Left lung (tissue), 10 donors: ENCODE results near the gene RXRA. TPM values are rescaled to one million over a fixed set of nuclear protein-coding genes. Genes with fewer than 3 reads are reported as not detected.
A peak's percentile ranks its signal among the peaks of the same experiment; 100 is the strongest.

Experiments
- ATAC-seq: fragments of 200-7000 bp; cut with Tn5 transposase; one replicate; pipeline ENCODE4 v1.9.1; 2020; ENCODE audit warnings: moderate library complexity
- DNase-seq, 4 donors: peaks; one replicate each; pipeline ENCODE4 v3.0.0-alpha.2; 2013 to 2020
- H3K27ac ChIP-seq, 2 donors: fragments of 200-600 bp; sonication (generic) in 1 of 2; one replicate each; pipeline versions ENCODE4 v1.5.0 to v1.8.0; 2020 to 2021
- H3K27me3 ChIP-seq, 2 donors: fragments of 200-600 bp; sonication (generic) in 1 of 2; one replicate each; pipeline versions ENCODE4 v1.5.0 to v1.8.0; 2020 to 2021
- H3K36me3 ChIP-seq, 2 donors: fragments of 200-600 bp; sonication (generic) in 1 of 2; one replicate each; pipeline versions ENCODE4 v1.5.0 to v1.8.0; 2020 to 2021
- H3K4me1 ChIP-seq, 2 donors: fragments of 200-600 bp; one replicate each; pipeline ENCODE4 v1.8.0; 2021
- H3K4me3 ChIP-seq, 2 donors: fragments of 200-600 bp; sonication (generic) in 1 of 2; one replicate each; pipeline versions ENCODE4 v1.5.0 to v1.8.0; 2020 to 2021; ENCODE audit warnings: mild to moderate bottlenecking in 1 of 2
- H3K9me3 ChIP-seq, 2 donors: fragments of 200-600 bp; sonication (generic) in 1 of 2; one replicate each; pipeline versions ENCODE4 v1.5.0 to v1.8.0; 2020 to 2021
- CTCF ChIP-seq, 2 donors: fragments of 200-600 bp; sonication (generic) in 1 of 2; IDR thresholded peaks; one replicate each; pipeline versions ENCODE4 v1.5.0 to v1.8.0; 2021; ENCODE audit warnings: antibody characterized with exemption in 2 of 2
- intact Hi-C, 2 donors: fragments of 100-400 bp; cut with DNase I; formaldehyde crosslinking; loops; one replicate each; pipeline versions ENCODE4 v1.11.2 to v1.14.2; 2022
- polyA plus RNA-seq, 6 donors: library from polyadenylated mRNA; unstranded; fragments of 120-200 nt; gene quantifications; one replicate each; pipeline ENCODE4 v1.2.1, GENCODE V29; 2013; ENCODE audit not compliant: insufficient read length in 6 of 6
- total RNA-seq, 2 donors: library from RNA; stranded (reverse); fragmentation: NEBNext Ultra II Directional; extraction: Animal tissue kit (Norgen Biotek cat#: 25700); gene quantifications; one replicate each; pipeline ENCODE4 v1.2.1, GENCODE V29; 2021
- donor health status: DM: no; HTN: yes; CAD: no.
- donor health status: DM: no; HTN: no; CAD: no.

Gene RXRA
- total and polyA plus RNA-seq, 8 donors, result 42.2 to 79.5 (median 55.7) TPM

GRCh38 chr9:134455934-134456755, 129.9 kb downstream of the RXRA start:
- peak; percentile 82 for ATAC-seq
- H3K9me3 ChIP-seq, result no peaks in the 10 kb centered on the region
- TF ChIP-seq CTCF (IDR thresholded peaks at IDR 0.05), result peak in 1 of 2 donors; percentile 33
- H3K36me3 ChIP-seq, result no peaks in the 10 kb centered on the region
- H3K4me3 ChIP-seq, result peak overlapping the region; percentile 21 to 42
- H3K27ac ChIP-seq, result peak overlapping the region; percentile 93 to 98
- DNase-seq, result peak; percentile 87 to 94 (median 89)
- intact Hi-C loops, result loop anchor here in 1 of 2 donors (10.0 kb wide), 1 partner anchor 189 kb away; the partner anchor contains the start of gene COL5A1
- peaks cover 19 to 39% of the 10 kb centered on the region in 2 donors for H3K4me1 ChIP-seq
- H3K27me3 ChIP-seq, result no peaks in the 10 kb centered on the region

- Histone ChIP-seq H3K4me1 (peaks cover 19 to 39% of the 10 kb centered on the region in 2 donors), H3K9me3 (peaks cover 0 to 4% of the 10 kb centered on the region in 2 donors), H3K36me3 (no peaks in the 10 kb centered on the region), H3K27me3 (no peaks in the 10 kb centered on the region), H3K4me3 (peak overlapping the region in 1 of 2 donors; percentile 42), H3K27ac (peak overlapping the region; percentile 93 to 98)
- no peak for ATAC-seq
- peak in 1 of 4 donors; percentile 51 for DNase-seq
- intact Hi-C loops, result loop anchor here in 1 of 2 donors (10.0 kb wide), 1 partner anchor 188 kb away; the partner anchor contains the start of gene COL5A1
- no peak for TF ChIP-seq CTCF (IDR thresholded peaks at IDR 0.05)
These were observed 130.6 kb downstream of the RXRA start for GRCh38 chr9:134456756-134457305.

GRCh38 chr9:134457321-134458206, 131.3 kb downstream of the RXRA start:
- TF ChIP-seq CTCF (IDR thresholded peaks at IDR 0.05), result no peak
- Histone ChIP-seq H3K36me3 (no peaks in the 10 kb centered on the region), H3K27me3 (peaks cover 0 to 7% of the 10 kb centered on the region in 2 donors), H3K4me1 (peaks cover 19 to 39% of the 10 kb centered on the region in 2 donors), H3K27ac (peak overlapping the region in 1 of 2 donors; percentile 56), H3K4me3 (no peak overlapping the region), H3K9me3 (peaks cover 0 to 4% of the 10 kb centered on the region in 2 donors)
- ATAC-seq (no peak), DNase-seq (peak in 1 of 4 donors; percentile 35)
- intact Hi-C loops, result loop anchor here in 1 of 2 donors (10.0 kb wide), 1 partner anchor 187 kb away; the partner anchor contains the start of gene COL5A1

GRCh38 chr9:134458207-134459108, 132.2 kb downstream of the RXRA start:
- intact Hi-C loops, result loop anchor here in 1 of 2 donors (10.0 kb wide), 1 partner anchor 186 kb away; the partner anchor contains the start of gene COL5A1
- H3K27ac ChIP-seq, result peak overlapping the region in 1 of 2 donors; percentile 56
- ATAC-seq (no peak), DNase-seq (peak in 1 of 4 donors; percentile 66)
- peaks cover 0 to 7% of the 10 kb centered on the region in 2 donors for H3K27me3 ChIP-seq
- no peaks in the 10 kb centered on the region for H3K36me3 ChIP-seq
- H3K4me1 ChIP-seq, result peaks cover 19 to 39% of the 10 kb centered on the region in 2 donors
- no peak overlapping the region for H3K4me3 ChIP-seq
- no peak for TF ChIP-seq CTCF (IDR thresholded peaks at IDR 0.05)
- peaks cover 0 to 4% of the 10 kb centered on the region in 2 donors for H3K9me3 ChIP-seq
